ENCODE measurements around the gene EPHA8. TPM values are rescaled to one million over a fixed set of nuclear protein-coding genes. Genes with fewer than 3 reads are reported as not detected.

Gene EPHA8
- polyA plus RNA-seq, 2 of the 4 experiments (the other 2 are of a cell fraction), result not detected

DNA sequence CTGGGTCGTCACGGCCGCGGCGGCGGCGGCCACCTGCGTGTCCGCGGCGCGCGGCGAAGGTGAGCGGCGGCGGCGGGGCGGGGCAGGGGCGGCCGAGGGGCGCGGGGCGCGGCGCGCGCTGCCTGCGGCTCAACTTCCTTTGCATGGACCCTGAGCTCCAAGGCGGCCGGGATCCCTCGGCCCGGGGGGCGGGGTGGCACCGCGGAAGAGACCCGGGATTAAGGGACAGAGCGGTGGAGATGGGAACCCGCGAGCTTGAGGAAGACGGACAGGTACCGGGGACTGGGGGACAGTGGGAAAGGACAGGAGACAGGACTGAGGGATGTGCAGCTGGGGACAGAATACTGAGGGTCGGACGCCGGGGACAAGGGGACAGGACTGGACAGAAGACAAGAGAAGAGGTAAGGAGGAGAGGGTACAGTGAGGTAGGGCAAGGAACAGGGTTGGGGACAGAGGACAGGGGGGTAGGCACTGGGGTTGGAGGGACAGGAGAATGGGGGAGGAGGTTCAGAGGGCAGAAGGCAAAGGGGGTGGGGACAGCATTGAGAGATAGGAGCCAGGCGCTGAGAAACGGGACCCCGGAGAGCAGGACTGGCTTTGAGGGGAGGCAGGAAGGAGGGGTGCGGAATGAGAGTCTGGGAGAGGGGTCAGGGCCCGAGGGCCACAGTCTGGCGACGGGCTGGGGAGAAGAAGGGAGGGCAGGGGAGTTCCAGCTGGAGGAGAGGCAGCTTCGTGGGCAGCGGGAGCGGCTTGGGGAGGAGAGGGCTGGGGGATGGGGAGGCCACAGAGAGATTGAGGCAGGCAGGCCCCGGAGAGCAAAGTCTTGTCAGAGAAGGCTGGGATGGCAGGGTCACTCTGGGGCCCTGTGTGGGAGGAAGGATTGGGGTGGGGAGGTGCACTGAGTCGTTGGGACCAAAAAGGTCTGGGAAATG lies 648 bp downstream of the EPHA8 start:
- POLR2A ChIA-PET, result no interaction called here
- 32% methylated on average over 24 of the region's 57 CpGs for WGBS (ENCODE audit: missing lambda C conversion rate)
- Histone ChIP-seq H3K4me3 (peak overlapping the region; percentile 27; the same call in 2 of the 3 replicates), H3K9me3 (no peaks in the 10 kb centered on the region), H3K27ac (no peak overlapping the region), H3K4me2 (peak overlapping the region; percentile 65), H3K4me1 (no peaks in the 10 kb centered on the region)
- no peak for FAIRE-seq
- no peak for DNase-seq (ENCODE audit: low read depth in 1 of 2, low spot score in 1 of 2)
- CTCF ChIA-PET, result interaction anchor here (1.5 kb wide), 1 partner anchor 11 kb away, joined by 4 read pairs; no protein-coding TSS in a partner anchor
- no peak for TF ChIP-seq HDAC2 (IDR thresholded peaks at IDR 0.05)
- no peak for TF ChIP-seq HOXB5 (CRISPR knock-in tag; IDR thresholded peaks at IDR 0.05)
- no peak for TF ChIP-seq BHLHE40 (IDR thresholded peaks at IDR 0.05; ENCODE audit: low read depth, low read length)
- no peak for ATAC-seq

DNA sequence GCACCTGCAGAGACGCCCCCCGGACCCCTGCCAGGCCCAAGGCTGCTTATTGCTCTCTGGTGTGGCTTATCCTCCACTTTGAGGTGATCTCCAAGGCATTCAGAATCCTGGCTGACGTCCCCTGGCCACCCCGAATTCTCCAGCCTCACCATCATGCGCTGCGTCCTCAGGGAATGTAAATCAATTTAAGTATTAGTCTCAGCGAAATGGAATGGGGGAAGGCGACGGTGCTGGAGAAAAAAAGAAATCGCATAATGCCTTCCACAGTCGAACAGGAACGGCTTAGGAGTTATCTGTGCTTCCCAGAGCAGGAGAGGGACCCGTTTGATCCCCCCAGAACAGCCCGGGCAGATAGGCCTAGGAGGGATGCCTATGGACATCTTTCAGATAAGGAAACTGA lies 2.9 kb downstream of the EPHA8 start:
- no peak overlapping the region for H3K4me2 ChIP-seq
- TF ChIP-seq ZSCAN20 (CRISPR knock-in tag; IDR thresholded peaks at IDR 0.05) (no peak), EHMT2 (IDR thresholded peaks at IDR 0.05; ENCODE audit: low read depth) (no peak), ESRRA (IDR thresholded peaks at IDR 0.05; ENCODE audit: borderline replicate concordance, low read length) (no peak)
- no peak overlapping the region for H3K27ac ChIP-seq
- ATAC-seq (no peak), DNase-seq (ENCODE audit: low read depth in 1 of 2, low spot score in 1 of 2) (no peak), FAIRE-seq (no peak)
- POLR2A ChIA-PET, result no interaction called here
- no peaks in the 10 kb centered on the region for H3K4me1 ChIP-seq
- H3K9me3 ChIP-seq, result no peaks in the 10 kb centered on the region
- 58% methylated on average over 13 of the region's 14 CpGs for WGBS (ENCODE audit: missing lambda C conversion rate)
- CTCF ChIA-PET, result no interaction called here
- H3K4me3 ChIP-seq, result no peak overlapping the region

DNA sequence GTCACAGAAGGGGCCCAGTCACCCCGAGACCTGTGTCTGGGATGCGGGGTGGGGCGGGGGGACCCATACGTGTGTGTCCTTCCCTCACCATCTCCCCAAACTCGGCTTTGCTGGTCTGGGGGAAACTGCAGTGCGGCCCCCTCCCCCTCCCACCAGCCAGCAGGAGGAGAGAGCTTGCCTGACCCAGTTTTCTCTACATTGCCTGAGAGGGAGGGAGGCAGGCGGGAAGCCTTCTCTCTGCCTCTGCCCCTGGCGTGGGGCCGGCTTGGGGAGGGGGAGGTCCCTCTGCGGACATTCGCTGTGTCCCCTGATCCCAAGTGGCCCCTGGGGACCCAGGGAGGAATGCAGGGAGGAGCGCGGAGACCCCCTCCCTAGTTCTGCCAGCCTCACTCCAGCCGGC lies 3.9 kb downstream of the EPHA8 start:
- TF ChIP-seq CBX8 (IDR thresholded peaks at IDR 0.05), result no peak
- no peak for TF ChIP-seq RFX5 (IDR thresholded peaks at IDR 0.05)
- TF ChIP-seq EHMT2 (IDR thresholded peaks at IDR 0.05; ENCODE audit: low read depth), result no peak
- TF ChIP-seq SMC3 (IDR thresholded peaks at IDR 0.05), result no peak
- TF ChIP-seq KDM5A (IDR thresholded peaks at IDR 0.05), result no peak
- TF ChIP-seq, protein P1, sequence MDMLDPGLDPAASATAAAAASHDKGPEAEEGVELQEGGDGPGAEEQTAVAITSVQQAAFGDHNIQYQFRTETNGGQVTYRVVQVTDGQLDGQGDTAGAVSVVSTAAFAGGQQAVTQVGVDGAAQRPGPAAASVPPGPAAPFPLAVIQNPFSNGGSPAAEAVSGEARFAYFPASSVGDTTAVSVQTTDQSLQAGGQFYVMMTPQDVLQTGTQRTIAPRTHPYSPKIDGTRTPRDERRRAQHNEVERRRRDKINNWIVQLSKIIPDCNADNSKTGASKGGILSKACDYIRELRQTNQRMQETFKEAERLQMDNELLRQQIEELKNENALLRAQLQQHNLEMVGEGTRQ (IDR thresholded peaks at IDR 0.05), result no peak
- no peaks in the 10 kb centered on the region for H3K4me1 ChIP-seq
- H3K4me2 ChIP-seq, result no peak overlapping the region
- DNase-seq (ENCODE audit: low read depth in 1 of 2, low spot score in 1 of 2) (no peak), ATAC-seq (no peak), FAIRE-seq (no peak)
- no peak overlapping the region for H3K4me3 ChIP-seq
- ChIA-PET CTCF (no interaction called here), POLR2A (no interaction called here)
- no CpG with 5 or more reads among the region's 14 CpGs for WGBS (ENCODE audit: missing lambda C conversion rate)
- no peak overlapping the region for H3K27ac ChIP-seq
- no peaks in the 10 kb centered on the region for H3K9me3 ChIP-seq

DNA sequence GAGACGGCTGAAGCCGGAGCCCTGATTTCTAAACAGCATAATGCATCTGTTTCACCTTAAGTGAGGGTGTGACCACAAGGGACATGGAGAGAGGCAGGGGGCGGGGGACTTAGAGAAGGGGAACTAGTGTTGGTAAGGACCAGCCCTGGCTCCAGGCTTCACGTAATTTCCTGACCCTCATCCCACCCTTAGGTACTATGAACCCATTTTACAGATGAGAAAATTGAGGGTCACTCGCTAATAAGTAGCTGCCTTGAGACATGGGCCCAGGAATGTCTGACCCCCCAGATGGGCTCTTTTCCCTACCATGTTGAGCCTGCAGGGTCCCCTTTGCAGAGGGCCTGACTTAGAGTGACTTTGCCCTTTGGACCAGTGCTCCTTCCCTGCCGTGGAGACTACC lies 4.7 kb downstream of the EPHA8 start:
- Histone ChIP-seq H3K4me3 (no peak overlapping the region), H3K27ac (no peak overlapping the region), H3K4me1 (no peaks in the 10 kb centered on the region), H3K4me2 (no peak overlapping the region), H3K9me3 (no peaks in the 10 kb centered on the region)
- FAIRE-seq (no peak), ATAC-seq (no peak), DNase-seq (ENCODE audit: low read depth in 1 of 2, low spot score in 1 of 2) (no peak)
- ChIA-PET POLR2A (no interaction called here), CTCF (interaction anchor here (1.0 kb wide), 1 partner anchor 16 kb away, joined by 5 read pairs; no protein-coding TSS in a partner anchor)
- WGBS (ENCODE audit: missing lambda C conversion rate), result 33% methylated on average over 6 of the region's 6 CpGs
- TF ChIP-seq TP53 (CRISPR knock-in tag; IDR thresholded peaks at IDR 0.05), result no peak
- no peak for TF ChIP-seq CEBPB (IDR thresholded peaks at IDR 0.05)
- no peak for TF ChIP-seq HDAC2 (IDR thresholded peaks at IDR 0.05)
- TF ChIP-seq MAZ (IDR thresholded peaks at IDR 0.05; ENCODE audit: borderline replicate concordance, low read depth, low read length), result no peak
- TF ChIP-seq, protein P2, sequence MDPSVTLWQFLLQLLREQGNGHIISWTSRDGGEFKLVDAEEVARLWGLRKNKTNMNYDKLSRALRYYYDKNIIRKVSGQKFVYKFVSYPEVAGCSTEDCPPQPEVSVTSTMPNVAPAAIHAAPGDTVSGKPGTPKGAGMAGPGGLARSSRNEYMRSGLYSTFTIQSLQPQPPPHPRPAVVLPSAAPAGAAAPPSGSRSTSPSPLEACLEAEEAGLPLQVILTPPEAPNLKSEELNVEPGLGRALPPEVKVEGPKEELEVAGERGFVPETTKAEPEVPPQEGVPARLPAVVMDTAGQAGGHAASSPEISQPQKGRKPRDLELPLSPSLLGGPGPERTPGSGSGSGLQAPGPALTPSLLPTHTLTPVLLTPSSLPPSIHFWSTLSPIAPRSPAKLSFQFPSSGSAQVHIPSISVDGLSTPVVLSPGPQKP (IDR thresholded peaks at IDR 0.05; ENCODE audit: low read depth, low read length), result no peak
- no peak for TF ChIP-seq HEYL (CRISPR knock-in tag; IDR thresholded peaks at IDR 0.05)
- TF ChIP-seq RNF2 (IDR thresholded peaks at IDR 0.05; ENCODE audit: borderline replicate concordance, low read depth), result no peak
- TF ChIP-seq, protein P3, sequence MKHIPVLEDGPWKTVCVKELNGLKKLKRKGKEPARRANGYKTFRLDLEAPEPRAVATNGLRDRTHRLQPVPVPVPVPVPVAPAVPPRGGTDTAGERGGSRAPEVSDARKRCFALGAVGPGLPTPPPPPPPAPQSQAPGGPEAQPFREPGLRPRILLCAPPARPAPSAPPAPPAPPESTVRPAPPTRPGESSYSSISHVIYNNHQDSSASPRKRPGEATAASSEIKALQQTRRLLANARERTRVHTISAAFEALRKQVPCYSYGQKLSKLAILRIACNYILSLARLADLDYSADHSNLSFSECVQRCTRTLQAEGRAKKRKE (CRISPR knock-in tag; IDR thresholded peaks at IDR 0.05; ENCODE audit: low read depth), result no peak
- TF ChIP-seq, protein P4, sequence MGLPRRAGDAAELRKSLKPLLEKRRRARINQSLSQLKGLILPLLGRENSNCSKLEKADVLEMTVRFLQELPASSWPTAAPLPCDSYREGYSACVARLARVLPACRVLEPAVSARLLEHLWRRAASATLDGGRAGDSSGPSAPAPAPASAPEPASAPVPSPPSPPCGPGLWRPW (IDR thresholded peaks at IDR 0.05), result no peak
- TF ChIP-seq BHLHE40 (IDR thresholded peaks at IDR 0.05; ENCODE audit: low read depth, low read length), result no peak
- no peak for TF ChIP-seq EP300 (IDR thresholded peaks at IDR 0.05)
